Measurements from ENCODE around the gene ATP5IF1. TPM values are rescaled to one million over a fixed set of nuclear protein-coding genes. Genes with fewer than 3 reads are reported as not detected.

Gene ATP5IF1
- total and polyA plus RNA-seq, 2 of the 4 experiments (the other 2 are of a cell fraction), result 33.7 to 105 TPM

DNA sequence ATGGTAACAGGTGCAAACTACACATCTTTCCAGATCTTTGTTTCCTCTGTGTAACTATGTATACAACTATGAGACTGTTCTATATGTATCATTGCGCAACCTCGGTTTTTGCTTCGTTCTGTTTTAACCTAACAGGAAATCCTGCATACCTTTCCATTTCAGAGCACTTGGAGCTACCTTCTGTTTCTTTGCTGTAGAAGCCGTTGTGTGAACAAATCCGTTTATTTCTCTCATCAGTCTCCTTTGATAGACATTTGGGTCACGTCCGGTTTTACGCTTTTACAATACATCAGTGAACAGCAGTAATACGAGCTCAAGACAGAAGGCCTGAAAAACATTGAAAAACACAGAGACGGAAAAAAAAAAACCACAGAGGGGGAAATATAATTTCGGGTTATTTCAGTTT lies 10.5 kb downstream of the ATP5IF1 start:
- H4K20me1 ChIP-seq (ENCODE audit: insufficient read depth, low read length), result no peaks in the 10 kb centered on the region
- peak overlapping the region; percentile 58; the same call in 1 of the 2 replicates for H3K27ac ChIP-seq (ENCODE audit: insufficient read depth, low read length)
- H4K91ac ChIP-seq (ENCODE audit: insufficient read depth, low read depth, low read length), result no peak overlapping the region
- H3K14ac ChIP-seq (replicated peaks; ENCODE audit: low read depth, low read length), result peak overlapping the region; percentile 70; the same call in 1 of the 2 replicates
- no peak overlapping the region for H2BK15ac ChIP-seq (ENCODE audit: low read depth, low read length)
- ATAC-seq (ENCODE audit: low read depth) (no peak), DNase-seq (peak; percentile 47)
- ChIA-PET CTCF (no interaction called here), POLR2A (ENCODE audit: unreplicated experiment) (interaction anchor here (0.6 to 1.2 kb wide), 2 partner anchors 11 to 14 kb away, joined by 6 to 10 read pairs; partner anchors contain the start of gene ATP5IF1)
- H2AK9ac ChIP-seq (replicated peaks; ENCODE audit: low read depth, low read length, poor library complexity), result no peak overlapping the region
- H2BK5ac ChIP-seq (ENCODE audit: low read depth, low read length, poor library complexity, severe bottlenecking), result peak overlapping the region; percentile 41
- no peaks in the 10 kb centered on the region for H3K36me3 ChIP-seq (ENCODE audit: control insufficient read depth, insufficient read depth, low read length)
- H3K4ac ChIP-seq (ENCODE audit: low read depth, low read length), result no peak overlapping the region
- H3K27me3 ChIP-seq (ENCODE audit: control insufficient read depth, insufficient read depth, low read length), result no peaks in the 10 kb centered on the region
- H3K56ac ChIP-seq (ENCODE audit: extremely low read depth, insufficient read depth, low read length), result peak overlapping the region; percentile 11; the same call in 1 of the 2 replicates
- in situ Hi-C loops (cut with MboI; ENCODE audit: low sequenced_read_pairs) (no loop called here), intact Hi-C loops (cut with micrococcal nuclease) (no loop called here), dilution Hi-C loops (cut with HindIII; ENCODE audit: low sequenced_read_pairs, unreplicated experiment) (no loop called here)
- TF ChIP-seq CEBPB (IDR thresholded peaks at IDR 0.05; ENCODE audit: low read depth, low read length) (peak; percentile 100), POLR2A (IDR thresholded peaks at IDR 0.05; ENCODE audit: low read depth, low read length) (no peak), SMC3 (IDR thresholded peaks at IDR 0.05; ENCODE audit: low read depth, low read length) (no peak), MAFK (IDR thresholded peaks at IDR 0.05; ENCODE audit: low read depth, low read length) (no peak), USF2 (IDR thresholded peaks at IDR 0.05; ENCODE audit: low read depth, low read length) (no peak), CHD1 (IDR thresholded peaks at IDR 0.05; ENCODE audit: low read depth, low read length) (no peak), BHLHE40 (IDR thresholded peaks at IDR 0.05; ENCODE audit: low read depth, low read length) (no peak), RFX5 (IDR thresholded peaks at IDR 0.05; ENCODE audit: low read depth, low read length) (no peak; the same call in 1 of the 2 replicates)
- H3K9me1 ChIP-seq (ENCODE audit: insufficient read depth, low read length), result no peaks in the 10 kb centered on the region; the same call in none of the 2 replicates
- H3K79me1 ChIP-seq (ENCODE audit: low read depth in 1 of 2, low read length in 2 of 2), result peaks cover 0 to 18% of the 10 kb centered on the region in 2 experiments; a peak in 2 of 4 replicates
- H2BK120ac ChIP-seq (ENCODE audit: low read depth, low read length), result no peak overlapping the region
- H3K4me3 ChIP-seq (ENCODE audit: insufficient read depth, low read depth, low read length), result peak overlapping the region; percentile 63
- H4K5ac ChIP-seq (ENCODE audit: low read depth, low read length), result peak overlapping the region; percentile 6; the same call in 1 of the 2 replicates
- peak overlapping the region; percentile 0 for H2AFZ ChIP-seq (replicated peaks; ENCODE audit: low read length, poor library complexity)
- peak overlapping the region; percentile 9 to 52; a peak in 3 of 4 replicates for H4K8ac ChIP-seq (ENCODE audit: low read depth in 2 of 2, low read length in 2 of 2)
- no peak overlapping the region for H2AK5ac ChIP-seq (ENCODE audit: low read depth, low read length)
- H3K4me1 ChIP-seq (ENCODE audit: control insufficient read depth, insufficient read depth, low read length), result peaks cover 14% of the 10 kb centered on the region
- no peak overlapping the region for H2BK20ac ChIP-seq (ENCODE audit: low read depth, low read length)
- peak overlapping the region; percentile 91 for H3K4me2 ChIP-seq (ENCODE audit: low read depth, low read length)
- peak overlapping the region; percentile 45 for H3K9ac ChIP-seq (ENCODE audit: low read depth, low read length)
- peak overlapping the region; percentile 14; the same call in 1 of the 2 replicates for H3K23ac ChIP-seq (ENCODE audit: low read depth, low read length)
- H3K9me3 ChIP-seq (ENCODE audit: control insufficient read depth, insufficient read depth, low read length), result no peaks in the 10 kb centered on the region
- H3K18ac ChIP-seq (ENCODE audit: low read depth, low read length), result peak overlapping the region; percentile 4
- WGBS, 2 experiments (ENCODE audit: extremely low coverage in 2 of 2, insufficient read length in 1 of 2), result 0% methylated on average over 1 of the region's 11 CpGs; no CpG with 5 or more reads in 1 of the 2 experiments
- TSS peak; percentile 84 for BruUV-seq (replicated peaks)

Measured in IMR-90 (cell line).